Pons (tissue), 1 donor: Measurements from ENCODE around the gene RNF213.
"Not testable (repeated sequence)": the region's sequence is repeated elsewhere in the genome, so short reads cannot be mapped to it uniquely, and the experiment has no call there.

Experiments used
- DNase-seq: peaks from one replicate; pipeline ENCODE4 v3.0.0-alpha.2; 2016; ENCODE audit warnings: low spot score

Gene RNF213

DNA sequence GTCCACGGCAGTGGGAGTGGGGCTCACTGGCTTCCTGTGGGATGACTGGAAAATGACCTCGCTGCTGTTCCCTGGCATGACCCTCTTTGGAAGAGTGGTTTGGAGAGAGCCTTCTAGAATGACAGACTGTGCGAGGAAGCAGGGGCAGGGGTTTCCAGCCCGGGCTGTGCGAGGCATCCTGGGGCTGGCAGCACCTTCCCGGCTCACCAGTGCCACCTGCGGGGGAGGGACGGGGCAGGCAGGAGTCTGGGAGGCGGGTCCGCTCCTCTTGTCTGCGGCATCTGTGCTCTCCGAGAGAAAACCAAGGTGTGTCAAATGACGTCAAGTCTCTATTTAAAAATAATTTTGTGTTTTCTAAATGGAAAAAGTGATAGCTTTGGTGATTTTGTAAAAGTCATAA, 7.8 kb upstream of the RNF213 start:
- DNase-seq: no peak

DNA sequence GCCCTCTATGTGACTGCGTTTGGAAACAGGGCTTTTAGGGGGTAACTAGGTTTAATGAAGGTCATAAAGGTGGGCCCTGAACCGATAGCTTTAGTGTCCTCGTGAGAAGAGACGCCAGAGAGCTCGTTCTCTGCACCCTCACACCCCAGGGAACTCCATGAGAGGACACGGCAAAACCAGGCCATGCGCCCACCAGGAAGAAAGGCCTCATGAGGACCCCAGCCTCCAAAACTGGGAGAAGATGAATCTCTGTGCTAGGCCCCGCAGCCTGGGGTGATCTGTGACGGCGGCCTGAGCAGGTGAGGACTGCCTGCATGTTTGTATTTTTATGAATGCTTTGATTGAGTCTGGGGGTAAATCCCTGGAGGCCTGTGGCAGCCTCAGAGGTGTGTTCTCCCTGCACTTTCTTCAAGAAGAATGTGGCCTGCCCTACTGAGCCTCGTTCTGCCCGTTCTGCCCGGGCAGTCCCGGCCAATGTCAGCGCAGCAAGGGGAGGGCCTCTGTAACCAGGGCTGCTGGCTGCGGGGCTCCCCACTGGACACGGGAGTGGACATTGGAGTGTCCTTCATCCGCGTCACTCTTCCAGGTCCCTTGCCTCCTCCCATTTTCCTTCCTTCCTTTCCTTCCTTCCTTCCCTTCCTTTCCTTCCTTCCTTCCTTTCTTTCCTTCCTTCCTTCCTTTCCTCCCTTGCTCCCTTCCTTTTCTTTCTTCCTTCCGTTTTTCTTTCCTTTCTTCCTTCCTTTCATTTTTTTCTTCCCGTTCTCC, 6.8 kb upstream of the RNF213 start:
- DNase-seq: no peak

DNA sequence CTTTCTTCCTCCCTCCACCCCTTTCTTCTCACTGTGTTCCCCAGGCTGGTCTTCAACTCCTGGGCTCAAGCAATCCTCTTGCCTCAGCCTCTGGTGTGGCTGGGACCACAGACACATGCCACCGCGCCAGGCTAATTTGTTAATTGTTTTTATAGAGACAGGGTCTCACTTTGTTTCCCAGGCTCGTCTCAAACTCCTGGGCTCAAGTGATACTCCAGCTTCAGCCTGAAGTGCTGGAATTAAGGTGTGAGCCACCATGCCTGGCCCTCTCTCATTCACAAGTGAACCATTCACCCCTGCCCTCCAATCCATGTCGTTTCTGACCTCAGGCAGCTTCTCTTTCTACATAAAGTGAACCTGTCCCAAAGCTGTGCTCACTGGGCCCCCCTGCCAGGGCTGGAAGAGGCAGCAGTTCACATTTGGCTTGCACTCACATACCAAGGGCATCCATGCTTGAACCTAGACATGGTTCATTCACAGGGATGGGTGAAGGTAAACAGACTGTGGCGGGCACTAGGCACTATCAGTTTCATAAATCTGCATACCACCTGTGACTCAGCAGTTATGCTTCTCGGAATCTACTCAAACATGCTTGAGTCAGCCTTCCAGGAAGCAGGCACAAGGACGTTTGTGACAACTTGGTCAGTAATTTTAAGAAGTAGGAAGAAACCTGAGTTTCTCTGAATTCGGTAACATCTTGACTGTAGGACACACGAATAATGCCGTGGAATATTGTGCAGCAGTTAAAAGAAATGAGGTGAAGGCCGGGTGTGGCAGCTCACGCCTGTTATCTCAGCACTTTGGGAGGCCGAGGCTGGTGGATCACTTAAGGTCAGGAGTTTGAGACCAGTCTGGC, 6.0 kb upstream of the RNF213 start:
- DNase-seq: no peak

DNA sequence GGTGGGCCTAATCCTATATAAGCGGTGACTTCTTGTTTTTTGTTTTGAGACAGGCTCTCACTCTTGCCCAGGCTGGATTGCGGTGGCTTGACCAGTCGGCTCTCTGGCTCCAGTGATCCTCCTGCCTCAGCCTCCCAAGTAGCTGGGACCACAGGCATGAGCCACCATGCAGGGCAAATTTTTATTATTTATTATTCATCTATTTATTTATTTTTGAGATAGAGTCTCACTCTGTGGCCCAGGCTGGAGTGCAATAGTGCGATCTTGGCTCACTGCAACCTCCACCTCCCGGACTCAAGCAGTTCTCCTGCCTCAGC, 4.7 kb upstream of the RNF213 start:
- no peak for DNase-seq

DNA sequence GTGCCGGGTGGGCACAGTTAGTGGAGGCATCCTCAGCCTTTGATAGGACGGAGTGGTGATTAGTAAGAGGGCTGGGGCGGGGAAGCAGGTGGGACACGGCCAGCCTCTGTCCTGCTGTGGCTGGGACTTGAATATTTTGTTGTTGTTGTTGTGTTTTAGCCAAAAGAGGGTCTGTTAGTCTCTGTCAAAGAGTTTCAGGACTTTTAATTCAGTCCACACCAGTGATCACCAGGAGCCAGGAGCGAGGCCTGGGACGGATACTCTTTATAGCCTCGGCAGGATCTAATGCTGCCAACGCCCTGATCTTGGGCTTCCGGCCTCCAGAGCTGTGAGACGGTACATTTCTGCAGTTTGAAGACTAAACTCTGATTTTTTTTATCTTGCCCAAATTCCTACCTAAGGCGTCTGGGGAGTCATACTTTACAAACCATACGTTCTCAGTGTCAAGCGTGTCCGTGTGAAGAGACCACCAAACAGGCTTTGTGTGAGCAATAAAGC, 2.9 kb upstream of the RNF213 start:
- no peak for DNase-seq

DNA sequence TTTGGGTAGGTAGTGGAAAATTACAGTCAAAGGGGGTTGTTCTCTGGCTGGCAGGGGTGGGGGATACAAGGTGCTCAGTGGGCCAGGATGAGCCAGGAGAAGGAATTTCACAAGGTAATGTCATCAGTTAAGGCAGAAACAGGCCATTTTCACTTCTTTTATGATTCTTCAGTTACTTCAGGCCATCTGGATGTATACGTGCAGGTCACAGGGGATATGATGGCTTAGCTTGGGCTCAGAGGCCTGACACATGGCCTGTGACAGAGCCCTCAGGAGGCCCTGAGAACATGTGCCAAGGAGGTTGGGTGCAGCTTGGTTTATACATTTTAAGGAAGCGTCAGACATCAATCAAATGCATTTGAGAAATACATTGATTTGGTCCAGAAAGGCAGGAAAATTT, 2.4 kb upstream of the RNF213 start:
- not testable (repeated sequence) for DNase-seq

DNA sequence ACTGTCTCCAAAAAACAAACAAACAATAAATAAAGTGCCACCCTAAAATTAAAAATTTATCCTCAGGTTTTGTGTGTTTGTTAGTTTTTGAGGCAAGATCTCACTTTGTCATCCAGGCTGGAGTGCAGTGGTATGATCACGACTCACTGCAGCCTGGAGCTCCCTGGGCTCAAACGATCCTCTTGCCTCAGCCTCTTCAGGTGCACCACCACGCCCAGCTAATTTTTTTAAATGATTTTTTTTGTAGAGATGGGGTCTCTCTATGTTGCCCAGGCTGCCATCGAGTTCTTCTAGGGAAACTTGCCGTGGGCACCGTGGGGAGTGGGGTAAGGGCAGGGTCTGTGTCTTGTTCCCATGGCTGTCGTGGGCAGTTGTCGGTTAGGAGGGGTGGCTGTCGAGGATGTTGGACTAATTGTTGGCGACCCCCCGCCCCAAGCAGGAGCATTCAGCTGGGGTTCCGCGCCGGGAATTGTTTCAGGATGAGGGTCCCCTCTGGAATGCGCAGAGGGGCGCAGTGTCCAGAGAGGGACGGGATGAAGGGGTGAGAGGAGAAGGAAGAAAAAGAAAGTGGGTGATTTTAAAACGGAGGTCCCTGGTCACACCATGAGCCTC, 1.1 kb upstream of the RNF213 start:
- no peak for DNase-seq

DNA sequence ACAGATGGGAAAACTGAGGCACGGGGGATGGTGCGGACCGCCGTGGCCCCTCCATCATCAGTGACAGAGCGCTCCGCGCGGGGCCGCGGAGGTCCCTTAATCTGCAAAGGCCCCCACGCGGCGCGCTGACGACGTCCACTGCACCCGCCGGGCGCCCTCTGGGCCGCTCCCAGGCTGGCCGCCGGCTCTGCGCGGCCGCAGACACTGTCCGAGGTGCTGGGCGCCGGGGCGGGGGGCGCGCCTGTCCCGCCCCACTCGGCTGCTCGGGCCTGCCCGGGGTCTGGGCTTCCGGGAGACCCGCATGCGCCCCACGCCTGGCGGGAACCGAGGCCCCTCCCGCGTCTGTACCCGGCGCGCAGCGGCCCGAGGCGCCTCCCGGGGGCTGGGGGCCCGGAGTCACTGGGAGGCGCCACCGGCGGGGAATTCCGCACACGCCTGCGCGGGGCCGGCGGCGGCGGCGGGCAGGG, 550 bp upstream of the RNF213 start:
- DNase-seq: peak; percentile 34

DNA sequence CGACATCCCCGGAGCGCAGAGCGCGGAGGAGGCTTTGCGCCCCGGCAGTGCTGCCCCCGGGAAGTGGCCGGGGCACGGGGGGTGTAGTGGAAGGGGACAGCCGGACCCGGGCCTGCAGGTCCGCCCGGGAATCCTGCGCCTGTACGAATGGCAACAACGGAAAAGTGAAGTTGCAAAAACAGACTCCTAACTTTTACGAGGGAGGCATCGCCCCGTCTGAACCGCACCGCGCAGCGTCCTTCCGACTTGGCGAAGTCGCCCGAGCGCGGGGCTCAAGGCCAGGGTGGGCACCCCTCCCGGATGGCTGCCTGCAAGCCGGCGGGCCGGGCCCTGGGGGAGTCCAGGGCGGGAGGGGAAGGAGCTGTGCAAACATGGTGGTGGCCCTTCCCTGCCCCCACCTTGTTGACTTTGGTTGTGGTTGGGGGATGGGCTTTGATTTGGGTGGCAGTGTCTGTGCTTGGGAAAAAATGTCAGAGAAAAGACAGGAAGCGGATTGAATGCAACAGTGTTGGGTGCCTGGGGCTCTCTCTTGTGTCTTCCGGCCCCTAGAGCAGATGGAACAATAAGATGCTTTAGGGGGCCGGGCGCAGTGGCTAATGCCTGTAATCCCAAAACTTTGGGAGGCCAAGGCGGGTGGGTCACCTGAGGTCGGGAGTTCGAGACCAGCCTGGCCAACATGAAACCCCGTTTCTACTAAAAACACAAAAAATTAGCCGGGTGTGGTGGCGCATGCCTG, 675 bp downstream of the RNF213 start:
- DNase-seq: peak; percentile 49

DNA sequence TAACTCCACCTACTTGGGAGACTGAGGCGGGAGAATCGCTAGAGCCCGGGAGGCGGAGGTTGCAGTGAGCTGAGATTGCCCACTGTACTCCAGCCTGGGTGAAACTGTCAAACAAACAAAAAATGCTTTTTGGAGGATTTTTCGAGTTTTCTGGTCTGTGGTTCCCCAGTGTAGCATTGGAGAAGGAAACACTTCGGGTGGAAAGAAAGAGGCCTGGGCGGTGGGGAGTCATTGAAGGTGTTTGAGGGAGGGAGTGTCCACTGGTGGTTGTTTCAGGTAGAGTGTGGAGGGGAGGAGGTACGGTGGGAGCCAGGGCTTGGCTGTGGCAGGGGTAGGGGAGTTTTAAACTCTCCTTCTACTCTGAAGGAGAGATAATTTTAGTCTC, 1.2 kb downstream of the RNF213 start:
- DNase-seq: no peak

DNA sequence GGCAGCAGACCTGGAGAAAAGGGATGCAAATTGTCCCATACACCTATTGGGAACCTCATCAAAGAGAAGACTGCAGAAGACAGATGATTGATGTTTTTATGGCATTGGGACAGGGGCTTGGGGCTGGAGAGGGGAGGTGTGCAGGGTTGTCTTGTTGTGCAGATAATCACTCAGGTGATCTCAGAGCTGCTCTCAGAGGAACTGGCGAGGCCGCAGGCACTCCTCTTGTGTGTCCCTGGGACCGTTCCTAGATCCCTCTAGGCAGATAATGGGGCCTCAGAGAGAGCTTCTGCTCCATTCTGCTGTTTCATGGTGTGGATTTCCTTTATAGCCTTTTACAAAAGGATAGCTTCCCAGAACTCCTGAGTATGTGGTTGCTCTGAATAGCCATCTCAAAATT, 1.6 kb downstream of the RNF213 start:
- DNase-seq: no peak

DNA sequence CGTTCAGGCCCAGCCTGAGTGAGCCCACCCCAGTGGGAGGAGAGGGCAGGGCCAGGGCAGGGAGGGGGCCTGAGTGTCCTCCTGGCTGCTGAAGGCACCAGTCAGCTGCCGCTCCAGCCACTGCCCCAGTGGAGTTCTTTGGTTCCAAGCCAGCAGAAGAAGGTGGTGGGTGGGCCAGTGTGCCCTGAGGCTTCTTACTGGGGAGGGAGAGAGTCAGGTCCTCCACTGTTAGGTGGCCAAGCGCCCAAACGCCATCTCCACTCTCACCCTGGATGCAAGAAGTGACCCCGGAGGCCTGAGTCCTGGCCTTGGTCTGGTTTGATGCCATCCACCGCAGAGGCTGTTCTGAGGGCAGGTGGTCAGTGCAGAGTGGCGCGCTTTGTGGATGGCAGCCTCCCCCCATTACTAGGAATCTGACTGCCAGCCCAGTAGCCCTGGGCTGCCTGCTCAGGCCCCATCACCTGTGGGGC, 2.2 kb downstream of the RNF213 start:
- no peak for DNase-seq

DNA sequence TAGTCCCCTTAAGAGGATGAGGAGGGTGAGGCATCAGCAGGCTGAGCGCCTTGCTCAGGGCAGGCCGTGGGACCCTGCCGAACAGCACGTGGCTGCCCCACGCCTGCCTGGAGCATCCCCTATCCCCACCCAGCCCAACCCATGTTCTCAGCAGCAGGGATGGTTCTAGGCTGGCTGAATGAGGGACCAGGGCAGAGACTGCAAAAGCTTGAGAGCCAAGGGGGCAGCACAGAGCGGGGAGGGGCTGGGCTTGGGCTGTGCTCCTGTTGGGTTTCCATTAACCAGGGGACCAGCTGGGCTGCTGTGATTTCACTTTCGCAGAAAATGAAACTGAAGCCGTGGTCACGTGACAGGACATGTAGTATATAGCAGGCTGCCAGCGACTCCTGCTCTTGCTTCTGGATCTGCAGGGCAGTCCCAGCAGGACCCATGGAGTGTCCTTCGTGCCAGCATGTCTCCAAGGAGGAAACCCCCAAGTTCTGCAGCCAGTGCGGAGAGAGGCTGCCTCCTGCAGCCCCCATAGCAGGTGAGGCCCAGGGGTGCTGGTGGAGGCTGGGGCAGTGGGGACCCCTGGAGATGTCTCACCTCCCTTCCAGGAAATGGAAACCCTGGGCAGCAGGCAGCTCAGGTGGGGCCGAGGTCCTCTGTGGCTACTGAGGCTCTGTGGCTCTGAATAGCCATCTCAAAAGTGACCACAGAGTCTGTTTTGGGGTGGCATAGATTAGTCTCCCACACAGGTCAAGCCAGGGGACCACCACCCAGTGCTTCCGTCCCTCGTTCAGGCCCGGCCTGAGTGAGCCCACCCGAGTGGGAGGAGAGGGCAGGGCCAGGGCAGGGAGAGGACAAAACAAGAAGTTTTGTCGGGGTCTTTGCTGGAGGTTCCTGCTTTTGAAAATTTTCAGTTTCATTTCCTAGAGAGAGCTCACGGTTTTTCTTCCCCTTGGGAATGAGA, 2.9 kb downstream of the RNF213 start:
- DNase-seq: peak; percentile 68

DNA sequence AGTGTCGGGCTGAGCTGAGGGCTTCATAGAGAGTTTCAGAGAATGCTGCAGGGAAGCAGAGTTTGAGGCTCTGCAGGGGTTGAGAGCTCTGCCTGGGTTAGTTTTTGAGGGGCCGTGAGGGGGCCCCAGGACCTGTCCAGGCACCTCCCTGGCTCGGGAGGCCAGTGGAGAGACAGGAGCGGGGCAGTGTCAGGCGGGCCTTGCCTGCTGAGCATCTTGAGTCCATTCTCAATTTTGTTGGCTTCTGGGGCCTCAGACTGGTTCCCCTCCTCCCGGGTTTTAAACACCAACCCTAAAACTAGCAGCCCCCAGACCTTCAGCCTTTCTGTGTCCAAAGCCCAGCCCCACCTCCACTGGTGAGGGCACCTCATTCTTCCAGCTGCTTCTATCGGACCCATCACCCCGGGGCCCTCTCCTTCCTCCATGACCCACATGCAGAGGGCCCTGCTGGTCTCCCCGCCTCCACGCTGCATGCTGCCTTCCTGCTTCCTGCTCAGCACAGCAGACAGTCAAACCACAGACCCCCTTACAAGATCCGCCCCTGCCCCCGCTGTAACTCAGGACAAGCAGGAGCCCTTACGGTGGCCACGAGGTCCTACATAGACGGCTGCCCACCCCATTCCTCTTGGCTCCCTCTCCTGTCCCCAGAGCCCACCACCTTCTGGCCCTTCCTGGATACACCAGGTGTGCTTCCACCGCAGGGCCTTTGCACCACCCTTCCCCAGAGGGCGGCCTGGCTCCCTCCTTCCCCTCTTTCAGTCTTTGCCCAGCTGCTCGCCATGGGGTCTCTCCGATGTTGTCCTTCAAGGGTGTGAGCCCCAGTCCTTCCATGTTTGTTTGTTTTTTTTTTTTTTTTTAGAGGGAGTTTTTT, 3.8 kb downstream of the RNF213 start:
- no peak for DNase-seq

DNA sequence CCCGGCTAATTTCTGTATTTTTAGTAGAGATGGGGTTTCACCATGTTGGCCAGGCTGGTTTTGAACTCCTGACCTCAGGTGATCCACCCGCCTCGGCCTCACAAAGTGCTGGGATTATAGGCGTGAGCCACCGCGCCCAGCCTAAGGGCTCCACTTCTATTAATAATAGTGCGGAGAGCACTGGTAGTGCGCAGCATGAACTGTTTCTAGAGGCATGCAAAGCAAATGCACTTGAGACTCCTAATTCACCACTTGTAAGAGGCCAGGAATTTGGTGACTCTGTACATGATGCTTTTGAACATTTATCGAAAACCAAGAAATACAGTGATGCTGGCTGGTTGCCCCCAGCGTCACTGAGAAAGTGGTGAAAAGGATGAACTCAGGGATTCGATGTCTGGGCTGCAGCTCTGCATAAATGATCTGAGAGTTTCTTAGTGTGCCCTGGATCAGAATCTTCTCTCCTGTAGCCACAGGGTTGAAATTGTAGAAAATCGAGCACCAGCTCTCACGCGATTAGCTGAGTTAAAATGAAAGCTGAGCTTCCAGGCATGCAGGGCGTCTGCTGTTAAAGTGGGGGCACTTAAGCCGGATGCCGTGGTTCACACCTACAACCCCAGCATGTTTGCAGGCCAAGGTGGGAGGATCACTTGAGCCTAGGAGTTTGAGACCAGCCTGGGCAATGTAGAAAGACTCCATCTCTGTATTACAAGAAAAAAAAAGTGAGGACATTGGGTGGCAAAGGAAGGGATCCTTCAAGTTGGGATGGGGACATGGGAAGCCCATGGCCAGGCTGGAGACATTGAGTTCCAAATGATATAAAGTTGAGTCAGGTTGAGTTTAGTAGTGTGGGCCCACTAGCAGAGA, 4.8 kb downstream of the RNF213 start:
- DNase-seq: no peak

DNA sequence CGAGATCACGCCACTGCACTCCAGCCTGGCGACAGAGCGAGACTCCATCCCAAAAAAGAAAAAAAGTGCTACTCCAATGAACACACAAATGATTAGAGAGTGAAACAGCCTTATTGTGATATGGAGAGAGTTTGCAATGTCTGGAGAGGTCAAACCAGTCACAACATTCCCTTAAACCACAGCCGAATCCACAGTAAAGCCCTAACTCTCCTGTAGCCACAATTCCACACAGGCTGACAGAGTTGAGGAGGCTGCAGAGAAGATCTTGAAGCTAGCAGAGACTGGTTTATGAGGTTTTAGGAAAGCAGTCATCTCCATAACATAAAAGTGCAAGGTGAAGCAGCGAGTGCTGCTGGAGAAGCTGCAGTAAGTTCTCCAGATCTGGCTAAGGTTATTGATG, 6.7 kb downstream of the RNF213 start:
- DNase-seq: no peak

DNA sequence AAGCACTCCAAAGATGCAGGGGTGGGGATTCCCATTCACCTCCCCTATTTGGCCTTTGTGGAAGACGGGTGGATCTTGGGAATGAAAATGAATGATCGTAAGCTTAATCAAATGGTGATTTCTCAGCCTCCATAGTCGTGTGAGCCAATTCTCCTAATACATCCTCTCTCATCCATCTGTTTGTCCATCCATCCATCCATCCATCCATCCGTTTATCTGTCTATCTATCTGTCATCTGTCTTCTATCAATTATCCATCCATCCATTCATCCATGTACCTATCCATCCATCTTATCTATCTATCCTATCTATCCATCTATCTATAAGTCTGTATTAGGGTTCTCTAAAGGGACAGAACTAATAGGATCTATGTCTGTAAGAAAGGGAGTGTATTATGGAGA, 7.8 kb downstream of the RNF213 start:
- DNase-seq: no peak

DNA sequence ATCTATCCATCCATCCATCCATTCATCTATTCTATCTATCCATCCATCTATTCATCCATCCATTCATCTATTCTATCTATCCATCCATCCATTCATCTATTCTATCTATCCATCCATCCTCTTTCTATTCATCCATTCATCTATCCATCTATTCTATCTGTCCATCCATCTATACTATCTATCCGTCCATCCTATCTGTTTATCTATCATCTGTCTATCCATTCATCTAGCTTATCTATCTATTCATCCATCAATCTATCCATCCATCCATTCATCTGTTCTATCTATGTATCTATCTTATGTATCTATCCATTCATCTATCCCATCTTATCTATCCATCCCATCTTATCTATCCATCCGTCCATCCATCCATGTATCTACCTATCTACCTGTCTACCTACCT, 8.8 kb downstream of the RNF213 start:
- DNase-seq: no peak

DNA sequence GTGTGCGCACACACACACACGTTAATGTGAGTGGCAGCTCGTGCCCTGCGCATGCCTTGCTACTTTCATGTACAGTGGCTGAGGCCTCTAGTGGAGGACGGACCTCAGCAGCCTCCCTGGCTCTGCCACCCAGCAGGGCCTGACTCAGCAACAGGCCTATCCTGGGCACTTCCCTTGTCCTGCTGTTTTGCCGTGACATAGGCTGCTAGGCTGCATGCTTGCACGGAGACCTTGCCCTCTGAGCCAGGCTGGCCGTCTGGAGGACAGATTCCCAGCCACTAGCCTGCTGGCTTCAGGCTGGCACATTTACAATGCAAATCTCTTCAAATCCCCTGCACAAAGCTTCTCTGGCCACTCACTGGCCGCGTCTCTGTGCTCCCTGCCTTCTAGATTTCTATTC, 9.5 kb downstream of the RNF213 start:
- no peak for DNase-seq
